SK-N-SH (cell line): ENCODE measurements around the gene HSPD1.

Experiments used
- CHD2 ChIP-seq: fragments of 150-350 bp; IDR thresholded peaks from 2 replicates; pipeline ENCODE4 v1.6.1; 2018; ENCODE audit warnings: low read length; ENCODE audit not compliant: partially characterized antibody
- EP300 ChIP-seq, 2 experiments: IDR thresholded peaks; 2 replicates each; pipeline versions ENCODE4 v1.4.0 to v1.6.1; 2012; ENCODE audit warnings: borderline replicate concordance in 1 of 2, low read depth in 1 of 2, low read length in 1 of 2
- FOXJ3 ChIP-seq: sonication (generic); formaldehyde crosslinking; IDR thresholded peaks from 2 replicates; pipeline ENCODE4 v1.5.1; 2020; ENCODE audit warnings: mild to moderate bottlenecking, missing genetic modification reagents
- MXI1 ChIP-seq: IDR thresholded peaks from 2 replicates; pipeline ENCODE4 v1.6.1; 2012; ENCODE audit warnings: mild to moderate bottlenecking, low read depth, low read length, improper control_type of control experiment
- PBX3 ChIP-seq: IDR thresholded peaks from 2 replicates; pipeline ENCODE4; 2012
- POLR2AphosphoS5 ChIP-seq: IDR thresholded peaks from 2 replicates; pipeline ENCODE4 v1.6.1; 2012; ENCODE audit warnings: low read depth, low read length
- REST ChIP-seq: IDR thresholded peaks from 2 replicates; pipeline ENCODE4 v1.6.1; 2012; ENCODE audit warnings: mild to moderate bottlenecking, low read depth, low read length, moderate library complexity
- RFX5 ChIP-seq: IDR thresholded peaks from 2 replicates; pipeline ENCODE4 v1.6.1; 2012; ENCODE audit warnings: mild to moderate bottlenecking, improper control_type of control experiment, low read length
- SIN3A ChIP-seq: IDR thresholded peaks from 2 replicates; pipeline ENCODE4 v1.6.1; 2012; ENCODE audit warnings: low read depth, mild to moderate bottlenecking, low read length, moderate library complexity, borderline replicate concordance
- TAF1 ChIP-seq: IDR thresholded peaks from 2 replicates; pipeline ENCODE4 v1.6.1; 2012; ENCODE audit warnings: low read depth, mild to moderate bottlenecking, low read length, moderate library complexity, borderline replicate concordance
- TF ChIP-seq, protein P1 (sequence below): IDR thresholded peaks from 2 replicates; pipeline ENCODE4 v1.4.0; 2012; ENCODE audit warnings: low read depth
- TF ChIP-seq, protein P2 (sequence below): fragments of 200-600 bp; sonication (generic); IDR thresholded peaks from 2 replicates; pipeline ENCODE4 v1.6.1; 2017; ENCODE audit warnings: antibody characterized with exemption, mild to moderate bottlenecking, moderate library complexity
- TF ChIP-seq, protein P3 (sequence below): fragments of 150-350 bp; IDR thresholded peaks from 2 replicates; pipeline ENCODE4 v1.6.1; 2016; ENCODE audit warnings: mild to moderate bottlenecking, low read depth, low read length
- TF ChIP-seq, protein P4 (sequence below): IDR thresholded peaks from 2 replicates; pipeline ENCODE4 v1.4.0; 2012; ENCODE audit warnings: low read depth, borderline replicate concordance

- TF ChIP-seq, protein P1, sequence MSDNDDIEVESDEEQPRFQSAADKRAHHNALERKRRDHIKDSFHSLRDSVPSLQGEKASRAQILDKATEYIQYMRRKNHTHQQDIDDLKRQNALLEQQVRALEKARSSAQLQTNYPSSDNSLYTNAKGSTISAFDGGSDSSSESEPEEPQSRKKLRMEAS = no peak
- TF ChIP-seq, protein P2, sequence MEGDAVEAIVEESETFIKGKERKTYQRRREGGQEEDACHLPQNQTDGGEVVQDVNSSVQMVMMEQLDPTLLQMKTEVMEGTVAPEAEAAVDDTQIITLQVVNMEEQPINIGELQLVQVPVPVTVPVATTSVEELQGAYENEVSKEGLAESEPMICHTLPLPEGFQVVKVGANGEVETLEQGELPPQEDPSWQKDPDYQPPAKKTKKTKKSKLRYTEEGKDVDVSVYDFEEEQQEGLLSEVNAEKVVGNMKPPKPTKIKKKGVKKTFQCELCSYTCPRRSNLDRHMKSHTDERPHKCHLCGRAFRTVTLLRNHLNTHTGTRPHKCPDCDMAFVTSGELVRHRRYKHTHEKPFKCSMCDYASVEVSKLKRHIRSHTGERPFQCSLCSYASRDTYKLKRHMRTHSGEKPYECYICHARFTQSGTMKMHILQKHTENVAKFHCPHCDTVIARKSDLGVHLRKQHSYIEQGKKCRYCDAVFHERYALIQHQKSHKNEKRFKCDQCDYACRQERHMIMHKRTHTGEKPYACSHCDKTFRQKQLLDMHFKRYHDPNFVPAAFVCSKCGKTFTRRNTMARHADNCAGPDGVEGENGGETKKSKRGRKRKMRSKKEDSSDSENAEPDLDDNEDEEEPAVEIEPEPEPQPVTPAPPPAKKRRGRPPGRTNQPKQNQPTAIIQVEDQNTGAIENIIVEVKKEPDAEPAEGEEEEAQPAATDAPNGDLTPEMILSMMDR = no peak
- no peak for TF ChIP-seq TAF1
- no peak for TF ChIP-seq EP300 (IDR thresholded peaks at IDR 0.05; ENCODE audit: borderline replicate concordance in 1 of 2, low read depth in 1 of 2, low read length in 1 of 2)
- no peak for TF ChIP-seq REST
- no peak for TF ChIP-seq RFX5
- TF ChIP-seq SIN3A = no peak
- TF ChIP-seq PBX3 = no peak
- TF ChIP-seq POLR2AphosphoS5 = no peak
- TF ChIP-seq, protein P3, sequence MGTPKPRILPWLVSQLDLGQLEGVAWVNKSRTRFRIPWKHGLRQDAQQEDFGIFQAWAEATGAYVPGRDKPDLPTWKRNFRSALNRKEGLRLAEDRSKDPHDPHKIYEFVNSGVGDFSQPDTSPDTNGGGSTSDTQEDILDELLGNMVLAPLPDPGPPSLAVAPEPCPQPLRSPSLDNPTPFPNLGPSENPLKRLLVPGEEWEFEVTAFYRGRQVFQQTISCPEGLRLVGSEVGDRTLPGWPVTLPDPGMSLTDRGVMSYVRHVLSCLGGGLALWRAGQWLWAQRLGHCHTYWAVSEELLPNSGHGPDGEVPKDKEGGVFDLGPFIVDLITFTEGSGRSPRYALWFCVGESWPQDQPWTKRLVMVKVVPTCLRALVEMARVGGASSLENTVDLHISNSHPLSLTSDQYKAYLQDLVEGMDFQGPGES = no peak
- TF ChIP-seq MXI1 = no peak
- TF ChIP-seq FOXJ3 (CRISPR knock-in tag) = no peak
- TF ChIP-seq, protein P4, sequence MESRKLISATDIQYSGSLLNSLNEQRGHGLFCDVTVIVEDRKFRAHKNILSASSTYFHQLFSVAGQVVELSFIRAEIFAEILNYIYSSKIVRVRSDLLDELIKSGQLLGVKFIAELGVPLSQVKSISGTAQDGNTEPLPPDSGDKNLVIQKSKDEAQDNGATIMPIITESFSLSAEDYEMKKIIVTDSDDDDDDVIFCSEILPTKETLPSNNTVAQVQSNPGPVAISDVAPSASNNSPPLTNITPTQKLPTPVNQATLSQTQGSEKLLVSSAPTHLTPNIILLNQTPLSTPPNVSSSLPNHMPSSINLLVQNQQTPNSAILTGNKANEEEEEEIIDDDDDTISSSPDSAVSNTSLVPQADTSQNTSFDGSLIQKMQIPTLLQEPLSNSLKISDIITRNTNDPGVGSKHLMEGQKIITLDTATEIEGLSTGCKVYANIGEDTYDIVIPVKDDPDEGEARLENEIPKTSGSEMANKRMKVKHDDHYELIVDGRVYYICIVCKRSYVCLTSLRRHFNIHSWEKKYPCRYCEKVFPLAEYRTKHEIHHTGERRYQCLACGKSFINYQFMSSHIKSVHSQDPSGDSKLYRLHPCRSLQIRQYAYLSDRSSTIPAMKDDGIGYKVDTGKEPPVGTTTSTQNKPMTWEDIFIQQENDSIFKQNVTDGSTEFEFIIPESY = no peak
- TF ChIP-seq CHD2 = no peak
Measured at GRCh38 chr2:197446844-197447243, 52.8 kb downstream of the HSPD1 start.
